ENCODE measurements around the gene PRLR.

- no peak for TF ChIP-seq CTCF (IDR thresholded peaks at IDR 0.05; ENCODE audit: low read depth, low read length, missing input control)
- TF ChIP-seq FOXA1 (IDR thresholded peaks at IDR 0.05): no peak
- TF ChIP-seq TAF1 (conservative IDR thresholded peaks at IDR 0.05): no peak
- TF ChIP-seq HNF4A (conservative IDR thresholded peaks at IDR 0.05): no peak
- no peak for TF ChIP-seq ZBTB33 (IDR thresholded peaks at IDR 0.05)
- no peak for TF ChIP-seq MAX (IDR thresholded peaks at IDR 0.05)
- TF ChIP-seq JUND (IDR thresholded peaks at IDR 0.05): no peak
- TF ChIP-seq RAD21 (IDR thresholded peaks at IDR 0.05): no peak
Measured at GRCh38 chr5:35044649-35045048, 185.6 kb downstream of the PRLR start.

Measured in liver (tissue), 3 donors.